Measurements from ENCODE around the gene EIF3M. TPM values are rescaled to one million over a fixed set of nuclear protein-coding genes. Genes with fewer than 3 reads are reported as not detected.
A peak's percentile ranks its signal among the peaks of the same experiment; 100 is the strongest.

EIF3M gene
- polyA plus RNA-seq (333 TPM in 2 replicates), polyA minus RNA-seq (139 and 274 TPM in 2 replicates)

DNA sequence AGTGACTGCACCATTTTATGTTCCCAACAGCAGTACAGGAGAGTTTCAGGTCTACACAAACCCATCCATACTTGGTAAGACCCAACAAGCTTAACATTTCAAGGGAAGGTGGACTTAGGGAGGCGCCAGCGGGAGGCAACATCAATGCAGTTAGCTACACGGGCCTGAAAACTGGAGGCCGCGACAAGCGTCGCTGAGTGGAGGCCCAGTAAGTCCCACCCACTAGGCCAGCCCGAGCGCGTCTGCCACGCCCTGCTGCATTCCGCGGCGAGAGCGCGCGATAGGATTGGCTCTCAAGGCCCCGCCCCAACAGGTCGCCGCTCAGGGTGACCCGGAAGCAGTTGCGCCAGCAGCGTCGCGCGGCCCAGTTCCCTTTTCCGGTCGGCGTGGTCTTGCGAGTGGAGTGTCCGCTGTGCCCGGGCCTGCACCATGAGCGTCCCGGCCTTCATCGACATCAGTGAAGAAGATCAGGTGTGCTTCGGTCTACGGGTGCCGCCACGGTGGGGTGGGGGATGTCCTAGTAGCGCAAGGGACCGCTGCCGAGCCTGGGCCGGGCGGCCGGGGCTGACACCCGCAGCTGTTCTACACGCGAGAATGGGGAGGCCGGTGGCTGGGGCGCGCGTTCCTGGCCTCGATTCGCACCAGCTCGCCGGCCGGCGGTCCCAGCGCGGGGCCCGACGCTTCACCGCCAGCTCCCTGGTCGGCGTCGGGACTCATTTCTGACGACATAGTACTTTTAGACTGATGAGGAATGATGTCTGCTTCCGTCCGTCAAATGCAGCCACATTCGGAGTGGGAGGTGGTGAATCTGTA is at the start of gene EIF3M:
Gene EIF3M (plus strand): TSS at position 373 of the 813 bp plus-strand sequence. CDS start 57 bp downstream, at position 430.
- Histone ChIP-seq H3F3A (ENCODE audit: insufficient read depth, low read length, poor library complexity, severe bottlenecking) (no peaks in the 10 kb centered on the region), H3K36me3 (ENCODE audit: insufficient read depth, low read length) (no peaks in the 10 kb centered on the region), H3K9me3 (ENCODE audit: low read length) (no peaks in the 10 kb centered on the region), H3K9me2 (ENCODE audit: insufficient read depth, low read length) (no peaks in the 10 kb centered on the region), H4K20me1 (ENCODE audit: insufficient read depth) (no peaks in the 10 kb centered on the region), H3K79me2 (replicated peaks; ENCODE audit: insufficient read depth, low read length) (peaks cover 35% of the 10 kb centered on the region), H2AFZ (ENCODE audit: low read depth, low read length) (peak within 1 kb of the TSS; percentile 99), H3K4me3 (ENCODE audit: low read length) (peak within 1 kb of the TSS; percentile 88), H3K27me3 (ENCODE audit: insufficient read depth, low read depth, low read length) (no peaks in the 10 kb centered on the region), H3K4me2 (ENCODE audit: low read length) (peak within 1 kb of the TSS; percentile 97), H3K27ac (ENCODE audit: low read length) (peak within 1 kb of the TSS; percentile 76), H3K9ac (ENCODE audit: low read length) (peak within 1 kb of the TSS; percentile 82)
- TF ChIP-seq RAD21 (conservative IDR thresholded peaks at IDR 0.05) (peak; percentile 24), MXI1 (conservative IDR thresholded peaks at IDR 0.05; ENCODE audit: poor library complexity, severe bottlenecking) (peak; percentile 97), SMC3 (conservative IDR thresholded peaks at IDR 0.05; ENCODE audit: poor library complexity) (peak; percentile 20), EZH2 (IDR thresholded peaks at IDR 0.05; ENCODE audit: borderline replicate concordance, insufficient read depth, low read length, poor library complexity, severe bottlenecking) (no peak), EP300 (conservative IDR thresholded peaks at IDR 0.05; ENCODE audit: poor library complexity, severe bottlenecking) (no peak), POLR2AphosphoS5 (IDR thresholded peaks at IDR 0.05) (peak; percentile 94), TAF1 (IDR thresholded peaks at IDR 0.05; ENCODE audit: low read depth) (peak; percentile 50)
- TF ChIP-seq, protein P1, sequence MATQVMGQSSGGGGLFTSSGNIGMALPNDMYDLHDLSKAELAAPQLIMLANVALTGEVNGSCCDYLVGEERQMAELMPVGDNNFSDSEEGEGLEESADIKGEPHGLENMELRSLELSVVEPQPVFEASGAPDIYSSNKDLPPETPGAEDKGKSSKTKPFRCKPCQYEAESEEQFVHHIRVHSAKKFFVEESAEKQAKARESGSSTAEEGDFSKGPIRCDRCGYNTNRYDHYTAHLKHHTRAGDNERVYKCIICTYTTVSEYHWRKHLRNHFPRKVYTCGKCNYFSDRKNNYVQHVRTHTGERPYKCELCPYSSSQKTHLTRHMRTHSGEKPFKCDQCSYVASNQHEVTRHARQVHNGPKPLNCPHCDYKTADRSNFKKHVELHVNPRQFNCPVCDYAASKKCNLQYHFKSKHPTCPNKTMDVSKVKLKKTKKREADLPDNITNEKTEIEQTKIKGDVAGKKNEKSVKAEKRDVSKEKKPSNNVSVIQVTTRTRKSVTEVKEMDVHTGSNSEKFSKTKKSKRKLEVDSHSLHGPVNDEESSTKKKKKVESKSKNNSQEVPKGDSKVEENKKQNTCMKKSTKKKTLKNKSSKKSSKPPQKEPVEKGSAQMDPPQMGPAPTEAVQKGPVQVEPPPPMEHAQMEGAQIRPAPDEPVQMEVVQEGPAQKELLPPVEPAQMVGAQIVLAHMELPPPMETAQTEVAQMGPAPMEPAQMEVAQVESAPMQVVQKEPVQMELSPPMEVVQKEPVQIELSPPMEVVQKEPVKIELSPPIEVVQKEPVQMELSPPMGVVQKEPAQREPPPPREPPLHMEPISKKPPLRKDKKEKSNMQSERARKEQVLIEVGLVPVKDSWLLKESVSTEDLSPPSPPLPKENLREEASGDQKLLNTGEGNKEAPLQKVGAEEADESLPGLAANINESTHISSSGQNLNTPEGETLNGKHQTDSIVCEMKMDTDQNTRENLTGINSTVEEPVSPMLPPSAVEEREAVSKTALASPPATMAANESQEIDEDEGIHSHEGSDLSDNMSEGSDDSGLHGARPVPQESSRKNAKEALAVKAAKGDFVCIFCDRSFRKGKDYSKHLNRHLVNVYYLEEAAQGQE (IDR thresholded peaks at IDR 0.05; ENCODE audit: borderline replicate concordance): peak; percentile 44
- TF ChIP-seq, protein P2, sequence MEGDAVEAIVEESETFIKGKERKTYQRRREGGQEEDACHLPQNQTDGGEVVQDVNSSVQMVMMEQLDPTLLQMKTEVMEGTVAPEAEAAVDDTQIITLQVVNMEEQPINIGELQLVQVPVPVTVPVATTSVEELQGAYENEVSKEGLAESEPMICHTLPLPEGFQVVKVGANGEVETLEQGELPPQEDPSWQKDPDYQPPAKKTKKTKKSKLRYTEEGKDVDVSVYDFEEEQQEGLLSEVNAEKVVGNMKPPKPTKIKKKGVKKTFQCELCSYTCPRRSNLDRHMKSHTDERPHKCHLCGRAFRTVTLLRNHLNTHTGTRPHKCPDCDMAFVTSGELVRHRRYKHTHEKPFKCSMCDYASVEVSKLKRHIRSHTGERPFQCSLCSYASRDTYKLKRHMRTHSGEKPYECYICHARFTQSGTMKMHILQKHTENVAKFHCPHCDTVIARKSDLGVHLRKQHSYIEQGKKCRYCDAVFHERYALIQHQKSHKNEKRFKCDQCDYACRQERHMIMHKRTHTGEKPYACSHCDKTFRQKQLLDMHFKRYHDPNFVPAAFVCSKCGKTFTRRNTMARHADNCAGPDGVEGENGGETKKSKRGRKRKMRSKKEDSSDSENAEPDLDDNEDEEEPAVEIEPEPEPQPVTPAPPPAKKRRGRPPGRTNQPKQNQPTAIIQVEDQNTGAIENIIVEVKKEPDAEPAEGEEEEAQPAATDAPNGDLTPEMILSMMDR (IDR thresholded peaks at IDR 0.05; ENCODE audit: poor library complexity, severe bottlenecking): no peak

DNA sequence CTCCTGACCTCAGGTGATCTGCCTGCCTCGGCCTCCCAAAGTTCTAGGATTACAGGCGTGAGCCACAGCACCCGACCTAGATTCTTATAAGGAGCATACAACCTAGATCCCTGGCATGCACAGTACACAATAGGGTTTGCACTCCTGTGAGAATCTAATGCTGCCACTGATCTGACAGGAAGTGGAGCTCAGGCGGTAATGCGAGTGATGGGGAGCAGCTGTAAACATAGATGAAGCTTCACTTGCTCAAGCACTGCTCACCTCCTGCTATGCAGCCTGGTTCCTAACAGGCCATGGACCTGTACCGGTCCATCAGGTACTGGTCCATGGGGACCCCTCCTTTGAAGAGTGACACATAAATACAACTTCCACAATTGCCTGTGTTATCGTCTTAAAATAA is 44.8 kb upstream of the EIF3M start:
- Histone ChIP-seq H3K36me3 (ENCODE audit: insufficient read depth, low read length) (no peaks in the 10 kb centered on the region), H3K9ac (ENCODE audit: low read length) (no peak overlapping the region), H3K9me3 (ENCODE audit: low read length) (no peaks in the 10 kb centered on the region), H3K79me2 (replicated peaks; ENCODE audit: insufficient read depth, low read length) (no peaks in the 10 kb centered on the region), H3K4me2 (ENCODE audit: low read length) (no peak overlapping the region), H3K9me2 (ENCODE audit: insufficient read depth, low read length) (no peaks in the 10 kb centered on the region), H4K20me1 (ENCODE audit: insufficient read depth) (no peaks in the 10 kb centered on the region), H3K27ac (ENCODE audit: low read length) (no peak overlapping the region), H2AFZ (ENCODE audit: low read depth, low read length) (no peak overlapping the region), H3K27me3 (ENCODE audit: insufficient read depth, low read depth, low read length) (no peaks in the 10 kb centered on the region), H3F3A (ENCODE audit: insufficient read depth, low read length, poor library complexity, severe bottlenecking) (no peaks in the 10 kb centered on the region), H3K4me3 (ENCODE audit: low read length) (no peak overlapping the region)
- no peak for TF ChIP-seq SMC3 (conservative IDR thresholded peaks at IDR 0.05; ENCODE audit: poor library complexity)
- TF ChIP-seq, protein P2 (IDR thresholded peaks at IDR 0.05; ENCODE audit: poor library complexity, severe bottlenecking): no peak
- TF ChIP-seq, protein P1 (IDR thresholded peaks at IDR 0.05; ENCODE audit: borderline replicate concordance): no peak

Measured in neural cell (in vitro differentiated cells).